Measurements from ENCODE around the gene USP37. TPM values are rescaled to one million over a fixed set of nuclear protein-coding genes. Genes with fewer than 3 reads are reported as not detected.

USP37 gene
- total RNA-seq, 1 donor from 2014 or later: 45.5 TPM

GRCh38 chr2:218478544-218478943 is 89.6 kb downstream of the USP37 start:
- Mint-ChIP-seq H3K9me3 (no peaks in the 10 kb centered on the region), H3K36me3 (ENCODE audit: low read depth) (peaks cover 41% of the 10 kb centered on the region)
- intact Hi-C loops (cut with micrococcal nuclease): no loop called here

GRCh38 chr2:218477247-218477646 is 90.9 kb downstream of the USP37 start:
- Mint-ChIP-seq H3K27ac (no peak overlapping the region), H3K4me1 (no peaks in the 10 kb centered on the region), H3K4me3 (no peak overlapping the region), H3K9me3 (no peaks in the 10 kb centered on the region), H3K27me3 (no peaks in the 10 kb centered on the region), H3K36me3 (ENCODE audit: low read depth) (peaks cover 48% of the 10 kb centered on the region)
- no peak for DNase-seq
- intact Hi-C loops (cut with micrococcal nuclease): no loop called here

More at GRCh38 chr2:218478544-218478943, 89.6 kb downstream of the USP37 start:
- H3K27me3 Mint-ChIP-seq: no peaks in the 10 kb centered on the region
- no peak for DNase-seq
- H3K27ac Mint-ChIP-seq: no peak overlapping the region
- peaks cover 9% of the 10 kb centered on the region for H3K4me1 Mint-ChIP-seq
- H3K4me3 Mint-ChIP-seq: no peak overlapping the region

- Mint-ChIP-seq H3K9me3 (no peaks in the 10 kb centered on the region), H3K27me3 (no peaks in the 10 kb centered on the region), H3K36me3 (ENCODE audit: low read depth) (peaks cover 48% of the 10 kb centered on the region), H3K4me1 (peaks cover 2% of the 10 kb centered on the region), H3K4me3 (no peak overlapping the region), H3K27ac (no peak overlapping the region)
- DNase-seq: no peak
- intact Hi-C loops (cut with micrococcal nuclease): no loop called here
Measured at GRCh38 chr2:218476676-218477075, 91.5 kb downstream of the USP37 start.

GRCh38 chr2:218474527-218474926 is 93.6 kb downstream of the USP37 start:
- H3K4me3 Mint-ChIP-seq: no peak overlapping the region
- DNase-seq: no peak
- intact Hi-C loops (cut with micrococcal nuclease): no loop called here
- H3K9me3 Mint-ChIP-seq: no peaks in the 10 kb centered on the region
- peaks cover 55% of the 10 kb centered on the region for H3K36me3 Mint-ChIP-seq (ENCODE audit: low read depth)
- peaks cover 10% of the 10 kb centered on the region for H3K4me1 Mint-ChIP-seq
- H3K27me3 Mint-ChIP-seq: no peaks in the 10 kb centered on the region
- H3K27ac Mint-ChIP-seq: no peak overlapping the region

- intact Hi-C loops (cut with micrococcal nuclease): no loop called here
- Mint-ChIP-seq H3K4me1 (peaks cover 10% of the 10 kb centered on the region), H3K27me3 (no peaks in the 10 kb centered on the region), H3K27ac (no peak overlapping the region), H3K9me3 (no peaks in the 10 kb centered on the region), H3K36me3 (ENCODE audit: low read depth) (peaks cover 51% of the 10 kb centered on the region), H3K4me3 (no peak overlapping the region)
- DNase-seq: no peak
Measured at GRCh38 chr2:218472988-218473387, 95.2 kb downstream of the USP37 start.

GRCh38 chr2:218471982-218472381 is 96.2 kb downstream of the USP37 start:
- Mint-ChIP-seq H3K9me3 (no peaks in the 10 kb centered on the region), H3K4me3 (no peak overlapping the region), H3K36me3 (ENCODE audit: low read depth) (peaks cover 47% of the 10 kb centered on the region), H3K27ac (no peak overlapping the region), H3K4me1 (peaks cover 10% of the 10 kb centered on the region), H3K27me3 (no peaks in the 10 kb centered on the region)
- intact Hi-C loops (cut with micrococcal nuclease): no loop called here
- DNase-seq: no peak

- Mint-ChIP-seq H3K27me3 (no peaks in the 10 kb centered on the region), H3K4me1 (peaks cover 14% of the 10 kb centered on the region), H3K4me3 (no peak overlapping the region), H3K27ac (peak overlapping the region; percentile 36), H3K36me3 (ENCODE audit: low read depth) (peaks cover 46% of the 10 kb centered on the region), H3K9me3 (no peaks in the 10 kb centered on the region)
- intact Hi-C loops (cut with micrococcal nuclease): no loop called here
- DNase-seq: no peak
Measured at GRCh38 chr2:218471036-218471435, 97.1 kb downstream of the USP37 start.

GRCh38 chr2:218470448-218470847 is 97.7 kb downstream of the USP37 start:
- intact Hi-C loops (cut with micrococcal nuclease): no loop called here
- DNase-seq: no peak
- H3K4me1 Mint-ChIP-seq: peaks cover 15% of the 10 kb centered on the region
- H3K4me3 Mint-ChIP-seq: no peak overlapping the region
- H3K36me3 Mint-ChIP-seq (ENCODE audit: low read depth): peaks cover 49% of the 10 kb centered on the region
- H3K27me3 Mint-ChIP-seq: no peaks in the 10 kb centered on the region
- no peak overlapping the region for H3K27ac Mint-ChIP-seq
- H3K9me3 Mint-ChIP-seq: no peaks in the 10 kb centered on the region

GRCh38 chr2:218465987-218466633 is 102.0 kb downstream of the USP37 start:
- H3K9me3 Mint-ChIP-seq: no peaks in the 10 kb centered on the region
- H3K27me3 Mint-ChIP-seq: no peaks in the 10 kb centered on the region
- DNase-seq: no peak
- H3K27ac Mint-ChIP-seq: no peak overlapping the region
- H3K4me1 Mint-ChIP-seq: peaks cover 9% of the 10 kb centered on the region
- no peak overlapping the region for H3K4me3 Mint-ChIP-seq
- intact Hi-C loops (cut with micrococcal nuclease): loop anchor here (2.0 to 5.0 kb wide), 2 partner anchors 59 to 165 kb away; no protein-coding TSS in a partner anchor
- peaks cover 43% of the 10 kb centered on the region for H3K36me3 Mint-ChIP-seq (ENCODE audit: low read depth)

GRCh38 chr2:218458598-218458997 is 109.6 kb downstream of the USP37 start:
- Mint-ChIP-seq H3K27ac (peak overlapping the region; percentile 34), H3K9me3 (peaks cover 9% of the 10 kb centered on the region)

GRCh38 chr2:218456849-218457248 is 111.3 kb downstream of the USP37 start:
- no peak for DNase-seq
- H3K4me1 Mint-ChIP-seq: no peaks in the 10 kb centered on the region
- intact Hi-C loops (cut with micrococcal nuclease): no loop called here
- peaks cover 54% of the 10 kb centered on the region for H3K36me3 Mint-ChIP-seq (ENCODE audit: low read depth)
- no peak overlapping the region for H3K27ac Mint-ChIP-seq
- H3K27me3 Mint-ChIP-seq: no peaks in the 10 kb centered on the region
- H3K9me3 Mint-ChIP-seq: peaks cover 9% of the 10 kb centered on the region
- H3K4me3 Mint-ChIP-seq: no peak overlapping the region

More at GRCh38 chr2:218458598-218458997, 109.6 kb downstream of the USP37 start:
- no peaks in the 10 kb centered on the region for H3K27me3 Mint-ChIP-seq
- H3K36me3 Mint-ChIP-seq (ENCODE audit: low read depth): peaks cover 55% of the 10 kb centered on the region
- intact Hi-C loops (cut with micrococcal nuclease): no loop called here
- H3K4me1 Mint-ChIP-seq: no peaks in the 10 kb centered on the region
- no peak for DNase-seq
- no peak overlapping the region for H3K4me3 Mint-ChIP-seq

- H3K36me3 Mint-ChIP-seq (ENCODE audit: low read depth): peaks cover 61% of the 10 kb centered on the region
Measured at GRCh38 chr2:218452079-218452478, 116.1 kb downstream of the USP37 start.

GRCh38 chr2:218448934-218449333 is 119.2 kb downstream of the USP37 start:
- no peak overlapping the region for H3K4me3 Mint-ChIP-seq
- peak overlapping the region; percentile 4 for H3K27ac Mint-ChIP-seq
- no peaks in the 10 kb centered on the region for H3K27me3 Mint-ChIP-seq
- H3K4me1 Mint-ChIP-seq: no peaks in the 10 kb centered on the region
- intact Hi-C loops (cut with micrococcal nuclease): no loop called here
- H3K36me3 Mint-ChIP-seq (ENCODE audit: low read depth): peaks cover 35% of the 10 kb centered on the region
- H3K9me3 Mint-ChIP-seq: no peaks in the 10 kb centered on the region
- DNase-seq: no peak

More at GRCh38 chr2:218452079-218452478, 116.1 kb downstream of the USP37 start:
- intact Hi-C loops (cut with micrococcal nuclease): no loop called here
- DNase-seq: no peak
- Mint-ChIP-seq H3K4me1 (no peaks in the 10 kb centered on the region), H3K27ac (no peak overlapping the region), H3K27me3 (no peaks in the 10 kb centered on the region), H3K4me3 (no peak overlapping the region), H3K9me3 (peaks cover 9% of the 10 kb centered on the region)

GRCh38 chr2:218447072-218447471 is 121.1 kb downstream of the USP37 start:
- DNase-seq: no peak
- intact Hi-C loops (cut with micrococcal nuclease): no loop called here
- Mint-ChIP-seq H3K9me3 (no peaks in the 10 kb centered on the region), H3K36me3 (ENCODE audit: low read depth) (peaks cover 24% of the 10 kb centered on the region), H3K27ac (no peak overlapping the region), H3K4me3 (no peak overlapping the region), H3K27me3 (no peaks in the 10 kb centered on the region), H3K4me1 (no peaks in the 10 kb centered on the region)

- H3K27me3 Mint-ChIP-seq: no peaks in the 10 kb centered on the region
- no peaks in the 10 kb centered on the region for H3K4me1 Mint-ChIP-seq
- no peak for DNase-seq
- H3K4me3 Mint-ChIP-seq: no peak overlapping the region
- intact Hi-C loops (cut with micrococcal nuclease): no loop called here
- no peak overlapping the region for H3K27ac Mint-ChIP-seq
- no peaks in the 10 kb centered on the region for H3K9me3 Mint-ChIP-seq
- peaks cover 24% of the 10 kb centered on the region for H3K36me3 Mint-ChIP-seq (ENCODE audit: low read depth)
Measured at GRCh38 chr2:218446547-218446946, 121.6 kb downstream of the USP37 start.

Measured in activated CD4-positive, alpha-beta T cell treated with anti-CD3 and anti-CD28 coated beads, Interleukin-2, amount 10 ng/mL, durations not matched to agents 24 days and 14 days (primary cell).